Stimulated activated naive CD8-positive, alpha-beta T cell treated with anti-CD3 and anti-CD28 coated beads, Interleukin-15, Interleukin-2, amounts not matched to agents 100 ng/mL and 50 ng/mL, for 24 hours (primary cell): ENCODE measurements around the gene PLVAP.
A peak's percentile ranks its signal among the peaks of the same experiment; 100 is the strongest.
"Not testable (repeated sequence)": the region's sequence is repeated elsewhere in the genome, so short reads cannot be mapped to it uniquely, and the experiment has no call there.

Experiments used
- H3K27ac Mint-ChIP-seq: one replicate; pipeline ENCODE4 v1.8.0; 2021; ENCODE audit warnings: mild to moderate bottlenecking, mixed read lengths
- H3K27me3 Mint-ChIP-seq: one replicate; pipeline ENCODE4 v1.8.0; 2021; ENCODE audit warnings: mixed read lengths
- H3K36me3 Mint-ChIP-seq: one replicate; pipeline ENCODE4 v1.8.0; 2021; ENCODE audit warnings: low read depth, mixed read lengths
- H3K4me1 Mint-ChIP-seq: one replicate; pipeline ENCODE4 v1.8.0; 2021; ENCODE audit warnings: low read depth, mixed read lengths
- H3K4me3 Mint-ChIP-seq: one replicate; pipeline ENCODE4 v1.8.0; 2021; ENCODE audit warnings: mild to moderate bottlenecking, mixed read lengths
- H3K9me3 Mint-ChIP-seq: one replicate; pipeline ENCODE4 v1.8.0; 2021; ENCODE audit warnings: mixed read lengths

The PLVAP gene

DNA sequence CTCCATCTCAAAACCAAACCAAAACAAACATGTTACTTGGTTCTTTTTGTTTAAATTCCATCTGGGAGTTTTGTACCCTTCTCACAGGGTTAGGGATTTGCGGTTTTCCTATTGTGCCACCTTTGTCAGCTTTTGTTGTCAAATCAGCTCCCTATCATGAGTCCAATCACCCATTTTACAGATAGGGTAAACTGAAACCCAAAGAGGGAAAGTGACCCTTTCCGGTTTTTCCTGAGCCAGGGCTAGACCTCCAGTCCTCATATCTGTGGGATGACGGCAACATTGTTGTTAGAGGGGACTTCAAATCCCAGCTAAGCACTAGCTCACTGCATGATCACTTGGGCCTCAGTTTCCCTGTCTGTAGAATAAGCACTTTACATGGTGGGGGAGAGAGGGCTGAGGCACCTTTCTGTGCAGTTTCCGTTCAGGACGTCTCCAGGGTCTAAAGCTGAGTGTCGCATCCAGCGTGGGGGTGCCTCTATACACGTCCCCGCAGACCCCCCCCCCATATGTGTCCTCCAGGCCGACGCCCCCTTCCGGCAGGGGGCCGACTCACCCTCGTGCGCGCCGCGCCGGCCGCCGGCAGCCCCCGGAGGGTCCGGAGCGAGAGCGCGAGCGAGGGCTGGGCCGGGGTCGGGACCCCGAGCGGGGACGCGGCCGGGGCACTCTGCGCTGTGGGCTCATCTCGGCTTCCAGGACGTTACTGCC, 13.0 kb upstream of the PLVAP start:
- H3K9me3 Mint-ChIP-seq: peaks cover 4% of the 10 kb centered on the region
- H3K4me1 Mint-ChIP-seq: peaks cover 25% of the 10 kb centered on the region
- H3K27me3 Mint-ChIP-seq: peaks cover 8% of the 10 kb centered on the region
- no peak overlapping the region for H3K27ac Mint-ChIP-seq
- peak overlapping the region; percentile 81 for H3K4me3 Mint-ChIP-seq
- no peaks in the 10 kb centered on the region for H3K36me3 Mint-ChIP-seq

DNA sequence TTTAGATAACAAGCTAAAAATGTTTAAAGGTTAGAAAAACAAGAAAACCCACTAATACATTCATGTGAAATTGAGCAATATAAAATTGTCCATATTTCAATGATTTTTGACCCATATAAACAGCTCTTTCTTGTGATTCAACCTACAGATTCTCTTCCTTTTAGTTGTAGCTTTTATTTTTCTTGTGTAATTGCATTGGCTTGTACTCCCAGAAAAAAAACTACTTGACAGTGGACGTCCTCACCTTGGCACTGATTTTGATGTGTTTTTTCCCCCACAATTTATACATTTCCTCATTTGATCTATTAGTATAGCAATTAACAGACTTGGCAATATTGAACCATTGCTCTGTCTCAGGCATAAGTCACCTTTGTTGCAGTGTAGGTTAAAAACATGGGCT, 12.1 kb upstream of the PLVAP start:
- Mint-ChIP-seq H3K4me1 (peaks cover 21% of the 10 kb centered on the region), H3K9me3 (peaks cover 4% of the 10 kb centered on the region), H3K36me3 (no peaks in the 10 kb centered on the region), H3K27me3 (peaks cover 8% of the 10 kb centered on the region), H3K27ac (no peak overlapping the region), H3K4me3 (peak overlapping the region; percentile 4)

DNA sequence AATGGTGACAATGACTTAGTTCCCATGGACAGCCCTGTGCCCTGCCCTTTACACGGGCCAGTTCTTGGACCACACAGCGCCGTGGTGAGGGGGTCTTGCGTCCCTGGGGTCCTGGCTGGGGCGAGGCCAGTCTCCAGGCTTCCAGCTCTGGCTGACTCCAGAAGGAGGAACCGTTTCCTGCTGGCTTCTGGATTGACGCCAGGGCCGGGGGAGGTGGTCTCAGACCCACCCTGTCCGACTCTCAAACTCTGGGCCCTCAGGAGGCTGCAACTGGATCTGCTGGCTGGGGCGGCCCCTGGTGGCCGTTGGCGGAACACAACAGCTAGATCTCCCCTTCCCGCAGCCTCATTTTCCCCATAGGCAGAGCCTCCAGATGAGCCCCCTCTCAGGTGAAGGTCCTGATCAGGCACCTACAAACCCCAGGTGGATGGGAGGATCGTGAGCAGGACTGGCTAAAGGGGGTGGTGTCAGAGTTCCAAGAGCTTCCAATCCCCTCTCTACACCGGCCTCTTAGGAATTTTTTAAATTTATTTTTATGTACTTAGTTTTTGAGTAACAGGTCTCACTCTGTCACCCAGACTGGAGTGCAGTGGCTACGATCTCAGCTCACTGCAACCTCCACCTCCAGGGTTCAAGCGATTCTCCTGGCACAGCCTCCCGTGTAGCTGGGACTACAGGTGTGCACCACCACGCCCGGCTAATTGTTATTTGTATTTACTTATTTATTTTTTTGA, 8.9 kb upstream of the PLVAP start:
- peaks cover 13% of the 10 kb centered on the region for H3K4me1 Mint-ChIP-seq
- no peak overlapping the region for H3K4me3 Mint-ChIP-seq
- H3K9me3 Mint-ChIP-seq: peaks cover 4% of the 10 kb centered on the region
- no peak overlapping the region for H3K27ac Mint-ChIP-seq
- no peaks in the 10 kb centered on the region for H3K36me3 Mint-ChIP-seq
- peaks cover 8% of the 10 kb centered on the region for H3K27me3 Mint-ChIP-seq

DNA sequence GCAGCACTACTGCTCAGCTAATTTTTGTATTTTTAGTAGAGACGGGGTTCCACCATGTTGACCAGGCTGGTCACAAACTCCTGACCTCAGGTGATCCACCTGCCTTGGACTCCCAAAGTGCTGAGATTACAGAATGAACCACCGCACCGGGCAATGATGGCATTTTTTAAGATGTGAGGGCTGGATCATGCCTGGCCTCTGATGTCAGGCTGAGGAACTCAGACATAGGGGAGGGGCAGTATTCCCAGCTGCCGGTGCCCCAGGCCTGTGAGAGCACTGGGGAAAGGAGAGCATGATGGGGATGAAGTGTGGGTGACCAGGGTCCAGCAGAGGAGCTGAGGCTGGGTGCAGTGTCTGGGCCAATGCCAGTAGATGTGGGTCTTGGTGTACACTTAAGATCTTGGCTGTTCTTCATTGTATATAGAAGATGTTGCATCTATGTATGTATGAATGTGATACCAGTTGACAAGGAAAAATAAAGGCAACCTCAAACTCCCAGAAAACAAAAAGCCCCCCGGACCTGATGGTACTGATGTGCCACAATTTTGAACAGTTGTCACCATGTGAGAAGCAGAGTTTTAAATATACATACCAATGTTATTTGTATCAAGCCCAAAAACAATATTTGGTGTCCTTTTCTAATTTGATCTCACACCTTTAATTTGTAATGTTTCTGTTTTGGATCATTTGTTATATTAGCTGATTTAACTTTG, 3.4 kb upstream of the PLVAP start:
- Mint-ChIP-seq H3K27me3 (peaks cover 9% of the 10 kb centered on the region), H3K27ac (no peak overlapping the region), H3K9me3 (no peaks in the 10 kb centered on the region), H3K36me3 (no peaks in the 10 kb centered on the region), H3K4me3 (no peak overlapping the region), H3K4me1 (peaks cover 9% of the 10 kb centered on the region)

DNA sequence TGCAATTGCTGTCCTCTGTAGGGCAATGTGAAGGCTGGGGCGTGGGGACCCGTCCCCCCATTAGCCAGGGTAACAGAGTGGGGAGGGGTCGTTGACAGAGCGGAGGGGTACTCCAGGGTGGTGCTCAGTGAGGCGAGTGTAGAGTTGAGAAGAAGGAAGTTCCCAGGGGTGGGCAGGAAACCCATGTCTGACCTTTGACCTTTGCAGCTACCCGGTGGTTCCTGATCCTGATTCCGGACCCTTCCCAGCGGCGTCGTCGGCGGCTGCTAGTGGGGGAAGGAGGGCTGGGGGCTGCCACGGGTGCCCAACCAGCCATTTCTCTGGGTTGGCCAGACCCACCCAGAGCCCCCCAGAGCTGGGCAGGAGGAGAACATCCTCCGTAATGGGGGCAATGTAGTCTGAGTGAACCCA, 2.1 kb upstream of the PLVAP start:
- Mint-ChIP-seq H3K27me3 (peaks cover 9% of the 10 kb centered on the region), H3K4me1 (peaks cover 9% of the 10 kb centered on the region), H3K36me3 (no peaks in the 10 kb centered on the region), H3K4me3 (no peak overlapping the region), H3K27ac (no peak overlapping the region), H3K9me3 (no peaks in the 10 kb centered on the region)

DNA sequence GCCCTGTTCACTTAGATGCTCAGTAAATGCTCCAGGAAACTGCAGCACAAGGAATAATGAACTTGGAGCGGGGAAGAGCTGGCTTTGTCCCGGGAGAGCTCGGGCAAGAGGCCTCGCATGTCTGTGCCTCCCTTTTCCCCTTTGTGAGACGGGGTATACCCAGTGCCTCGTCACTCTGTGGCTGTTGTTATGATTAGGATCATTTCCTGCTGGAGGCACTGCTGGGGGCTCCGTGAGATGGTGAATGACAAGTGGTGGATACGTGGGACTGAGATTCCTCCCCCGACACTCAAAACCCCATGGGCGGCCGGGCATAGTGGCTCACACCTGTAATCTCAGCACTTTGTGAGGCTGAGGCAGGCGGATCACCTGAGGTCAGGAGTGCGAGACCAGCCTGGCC, 1.1 kb upstream of the PLVAP start:
- Mint-ChIP-seq H3K4me3 (no peak overlapping the region), H3K36me3 (no peaks in the 10 kb centered on the region), H3K9me3 (no peaks in the 10 kb centered on the region), H3K4me1 (peaks cover 9% of the 10 kb centered on the region), H3K27me3 (peaks cover 9% of the 10 kb centered on the region), H3K27ac (no peak overlapping the region)

DNA sequence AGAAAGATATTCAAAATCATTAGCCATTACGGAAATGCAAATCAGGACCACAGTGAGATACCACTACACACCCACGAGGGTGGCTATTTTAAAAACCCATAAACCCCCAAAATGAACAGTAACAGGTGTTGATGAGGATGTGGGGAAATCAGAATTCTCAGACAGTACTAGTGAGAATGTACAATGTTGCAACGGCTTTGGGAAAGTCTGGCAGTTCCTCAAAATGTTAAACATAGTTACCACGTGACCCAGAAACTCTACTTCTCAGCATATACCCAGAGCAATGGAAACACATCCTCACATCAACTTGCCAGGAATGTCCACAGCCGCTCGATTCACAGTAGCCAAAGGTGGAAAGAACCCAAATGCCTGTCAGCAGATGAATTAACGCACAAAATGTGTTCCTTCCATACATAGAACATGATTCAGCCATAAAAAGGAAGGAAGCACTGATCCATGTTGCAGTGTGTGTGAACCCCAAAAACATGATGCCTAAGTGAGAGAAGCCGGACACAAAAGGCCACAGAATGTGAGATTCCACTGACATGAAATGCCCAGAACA, 7.0 kb downstream of the PLVAP start:
- no peaks in the 10 kb centered on the region for H3K36me3 Mint-ChIP-seq
- no peak overlapping the region for H3K4me3 Mint-ChIP-seq
- no peak overlapping the region for H3K27ac Mint-ChIP-seq
- H3K9me3 Mint-ChIP-seq: no peaks in the 10 kb centered on the region
- H3K4me1 Mint-ChIP-seq: peaks cover 8% of the 10 kb centered on the region
- H3K27me3 Mint-ChIP-seq: peaks cover 10% of the 10 kb centered on the region

DNA sequence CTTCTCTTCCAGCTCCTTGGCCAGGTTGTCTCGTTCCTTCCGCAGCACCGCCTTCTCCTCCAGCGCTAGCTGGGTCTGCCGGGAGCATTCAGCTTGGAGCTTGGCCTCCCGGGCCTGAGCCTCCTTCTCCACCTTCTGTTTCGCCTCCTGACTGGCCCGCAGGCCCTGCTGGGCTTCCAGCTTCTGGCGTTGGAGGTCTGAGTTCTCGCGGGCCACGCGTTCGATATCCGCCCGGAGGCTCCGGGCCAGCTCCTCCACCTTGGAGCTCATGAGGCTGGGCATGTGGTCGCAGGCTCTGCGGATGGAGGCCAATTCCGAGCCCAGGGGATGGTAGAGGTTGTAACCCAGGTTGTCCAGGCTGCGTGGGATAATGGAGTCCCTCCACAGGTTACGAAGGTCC, 11.8 kb downstream of the PLVAP start:
- Mint-ChIP-seq H3K36me3 (no peaks in the 10 kb centered on the region), H3K4me3 (no peak overlapping the region), H3K27me3 (peaks cover 12% of the 10 kb centered on the region), H3K4me1 (peaks cover 5% of the 10 kb centered on the region), H3K27ac (no peak overlapping the region), H3K9me3 (no peaks in the 10 kb centered on the region)

DNA sequence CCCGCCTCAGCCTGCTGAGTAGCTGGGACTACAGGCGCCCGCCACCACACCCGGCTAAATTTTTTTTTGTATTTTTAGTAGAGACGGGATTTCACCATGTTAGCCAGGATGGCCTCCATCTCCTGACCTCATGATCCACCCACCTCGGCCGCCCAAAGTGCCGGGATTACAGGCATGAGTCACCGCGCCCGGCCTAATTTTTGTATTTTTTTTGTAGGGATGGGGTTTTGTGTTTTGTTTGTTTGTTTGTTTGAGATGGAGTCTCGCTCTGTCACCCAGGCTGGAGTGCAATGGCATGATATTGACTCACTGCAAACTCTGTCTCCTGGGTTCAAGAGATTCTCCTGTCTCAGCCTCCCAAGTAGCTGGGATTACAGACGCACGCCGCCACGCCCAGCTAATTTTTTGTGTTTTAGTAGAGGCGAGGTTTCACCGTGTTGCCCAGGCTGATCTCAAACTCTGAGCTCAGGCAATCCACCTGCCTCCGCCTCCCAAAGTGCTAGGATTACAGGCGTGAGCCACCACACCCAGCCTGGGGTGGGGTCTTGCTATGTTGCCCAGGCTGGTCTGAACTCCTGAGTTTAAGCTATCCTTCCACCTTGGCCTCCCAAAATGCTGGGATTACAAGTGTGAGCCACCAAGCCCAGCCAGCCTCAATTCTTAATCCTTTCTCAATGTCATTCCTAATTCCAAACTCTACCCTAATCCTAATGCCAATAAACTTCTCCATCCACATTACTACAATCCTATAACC, 13.1 kb downstream of the PLVAP start:
- not testable (repeated sequence) for H3K27me3 Mint-ChIP-seq, H3K4me1 Mint-ChIP-seq, H3K36me3 Mint-ChIP-seq, H3K27ac Mint-ChIP-seq, H3K9me3 Mint-ChIP-seq, H3K4me3 Mint-ChIP-seq

DNA sequence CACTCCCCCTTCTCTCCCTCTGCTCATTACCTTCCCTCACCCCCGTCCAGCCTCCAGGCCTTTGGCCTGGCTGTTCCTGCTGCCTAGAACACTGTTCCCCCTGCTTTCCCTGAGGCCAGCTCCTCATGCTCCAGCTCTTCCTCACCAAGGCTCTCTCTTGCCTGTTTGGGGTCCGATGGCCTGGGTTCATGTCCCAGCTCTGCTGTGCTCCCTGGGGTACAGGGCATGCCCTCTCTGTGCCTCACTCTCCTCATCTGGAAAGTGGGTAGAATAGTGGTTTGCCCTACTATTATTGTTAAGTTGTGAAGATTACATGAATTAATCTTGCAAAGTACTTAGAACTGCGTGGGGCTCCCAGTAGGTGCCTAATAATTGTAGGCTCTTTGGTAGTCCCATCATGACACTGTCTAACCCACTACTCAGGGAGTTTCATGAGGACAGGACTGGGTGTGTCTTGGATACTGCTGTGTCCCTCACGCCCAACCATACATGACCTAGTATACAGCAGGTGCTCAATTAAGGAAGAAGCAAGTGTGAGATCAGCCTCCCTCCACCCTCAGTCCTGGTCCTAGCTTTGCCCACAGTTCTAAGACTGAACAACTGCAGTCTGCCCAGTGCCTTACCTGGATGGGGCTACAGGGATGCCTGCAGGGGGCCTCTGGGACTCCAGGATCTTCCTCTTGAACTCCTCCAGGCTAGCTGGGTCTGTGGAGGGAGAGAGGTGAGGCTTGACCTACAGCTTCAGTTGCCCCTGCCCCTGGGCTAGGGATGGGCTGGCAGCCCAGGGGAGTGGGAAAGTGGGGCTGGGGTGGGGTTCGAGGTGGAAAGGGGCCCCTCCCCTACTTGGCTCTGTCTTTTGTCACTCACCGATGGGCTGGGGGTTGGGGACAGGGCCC, 17.0 kb downstream of the PLVAP start:
- no peaks in the 10 kb centered on the region for H3K9me3 Mint-ChIP-seq
- H3K4me1 Mint-ChIP-seq: no peaks in the 10 kb centered on the region
- H3K36me3 Mint-ChIP-seq: no peaks in the 10 kb centered on the region
- no peak overlapping the region for H3K4me3 Mint-ChIP-seq
- H3K27ac Mint-ChIP-seq: no peak overlapping the region
- H3K27me3 Mint-ChIP-seq: peaks cover 3% of the 10 kb centered on the region

DNA sequence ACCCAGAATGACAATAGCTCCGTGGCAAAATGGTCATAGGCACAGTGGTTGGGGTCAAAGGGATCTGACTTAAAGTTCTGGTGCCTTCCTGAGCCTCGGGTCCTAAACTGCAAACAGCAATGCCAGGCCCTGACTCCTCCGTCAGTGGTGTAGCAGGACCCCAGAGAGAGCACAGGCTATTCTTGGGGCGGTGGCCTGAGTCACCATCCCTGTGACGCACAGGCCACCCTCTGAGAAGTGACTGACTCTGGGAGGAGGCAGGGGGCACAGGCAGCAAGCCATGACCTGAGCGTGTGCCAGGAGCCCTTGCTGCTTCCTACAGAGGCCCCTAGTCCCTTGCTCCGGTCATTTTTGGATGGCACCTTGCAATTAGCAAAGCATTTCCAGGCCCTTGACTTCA, 18.7 kb downstream of the PLVAP start:
- Mint-ChIP-seq H3K4me3 (no peak overlapping the region), H3K36me3 (no peaks in the 10 kb centered on the region), H3K27me3 (no peaks in the 10 kb centered on the region), H3K27ac (no peak overlapping the region), H3K9me3 (no peaks in the 10 kb centered on the region), H3K4me1 (no peaks in the 10 kb centered on the region)

DNA sequence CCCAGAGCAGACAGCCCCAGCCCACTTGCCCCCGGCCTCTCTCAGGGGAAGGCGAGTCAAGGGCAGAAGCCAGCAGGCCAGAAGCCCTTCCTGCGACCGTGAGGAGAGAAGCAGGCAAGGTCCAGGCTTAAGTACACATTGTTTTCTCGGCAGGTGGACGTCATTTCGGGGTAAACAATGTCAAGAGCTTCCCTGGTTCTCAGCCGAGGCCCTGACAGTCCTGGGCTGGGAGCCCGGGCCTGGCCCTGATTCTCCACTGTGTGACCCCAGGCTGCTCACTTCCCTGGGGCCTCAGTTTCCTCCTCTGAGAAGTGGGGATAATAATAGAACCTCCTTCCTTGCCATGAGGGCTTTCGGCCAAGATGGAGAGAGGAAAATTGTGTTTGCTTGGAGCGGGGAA, 19.4 kb downstream of the PLVAP start:
- no peaks in the 10 kb centered on the region for H3K27me3 Mint-ChIP-seq
- no peaks in the 10 kb centered on the region for H3K9me3 Mint-ChIP-seq
- H3K4me3 Mint-ChIP-seq: no peak overlapping the region
- no peaks in the 10 kb centered on the region for H3K4me1 Mint-ChIP-seq
- H3K27ac Mint-ChIP-seq: no peak overlapping the region
- no peaks in the 10 kb centered on the region for H3K36me3 Mint-ChIP-seq

DNA sequence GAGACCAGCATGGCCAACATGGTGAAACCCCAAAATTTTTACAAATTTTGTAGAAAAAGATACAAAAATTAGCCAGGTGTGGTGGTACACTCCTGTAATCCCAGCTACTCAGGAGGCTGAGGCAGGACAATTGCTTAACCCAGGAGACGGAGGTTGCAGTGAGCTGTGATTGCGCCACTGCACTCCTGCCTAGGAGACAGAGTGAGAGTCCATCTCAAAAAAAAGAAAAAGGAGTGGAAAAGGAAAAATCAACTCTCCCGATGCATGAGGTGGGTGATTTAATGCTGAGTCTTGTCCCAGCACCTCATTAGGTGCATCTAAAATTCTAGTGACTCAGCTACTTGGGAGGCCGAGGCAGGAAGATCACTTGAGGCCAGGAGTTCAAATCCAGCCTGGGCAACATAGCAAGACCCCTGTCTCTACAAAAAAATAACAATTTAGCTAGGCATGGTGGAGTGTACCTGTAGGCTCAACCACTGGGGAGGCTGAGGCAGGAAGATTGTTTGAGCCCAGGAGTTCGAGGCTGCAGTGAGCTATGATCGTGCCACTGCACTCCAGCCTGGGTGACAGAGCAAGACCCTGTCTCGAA, 20.0 kb downstream of the PLVAP start:
- Mint-ChIP-seq H3K36me3 (no peaks in the 10 kb centered on the region), H3K4me3 (no peak overlapping the region), H3K4me1 (no peaks in the 10 kb centered on the region), H3K27ac (no peak overlapping the region), H3K27me3 (no peaks in the 10 kb centered on the region), H3K9me3 (no peaks in the 10 kb centered on the region)
